Umbilical cord (tissue), 2 donors: ENCODE measurements around the gene RNF44. TPM values are rescaled to one million over a fixed set of nuclear protein-coding genes. Genes with fewer than 3 reads are reported as not detected.

Experiments
- DNase-seq: peaks from one replicate; pipeline ENCODE4 v3.0.0-alpha.2; 2015; ENCODE audit warnings: low spot score
- total RNA-seq: library from RNA; depleted of rRNA; stranded (reverse); fragments of >200 nt; gene quantifications from one replicate; pipeline ENCODE4 v1.2.3, GENCODE V29; 2014; ENCODE audit warnings: low replicate concordance; ENCODE audit not compliant: insufficient read depth

RNF44 gene
- total RNA-seq, 1 donor from 2014 or later, result 0.24 TPM

DNA sequence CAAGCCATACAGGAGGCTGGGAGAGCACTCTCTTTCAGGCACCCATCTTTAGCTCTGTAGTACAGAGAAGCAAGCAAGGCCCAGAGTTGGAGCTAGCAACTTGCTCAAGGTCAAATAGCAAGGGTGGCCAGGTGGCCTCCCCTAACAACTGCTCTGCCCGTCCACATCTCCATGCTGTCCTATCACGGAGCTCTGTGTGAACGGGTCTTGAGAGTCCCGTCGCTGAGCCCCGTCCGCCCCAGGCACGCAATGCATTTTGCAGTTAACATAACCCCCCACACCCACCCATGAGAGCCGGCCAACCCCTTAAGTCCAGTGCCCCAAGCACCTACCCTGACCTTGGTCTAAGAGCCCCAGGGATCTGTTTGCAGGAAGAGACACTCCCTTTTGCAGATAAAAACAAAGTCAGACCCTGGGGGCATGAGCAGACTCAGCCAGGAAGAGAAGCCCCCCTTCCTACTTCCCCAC is 1.5 kb downstream of the RNF44 start:
- DNase-seq, result no peak

DNA sequence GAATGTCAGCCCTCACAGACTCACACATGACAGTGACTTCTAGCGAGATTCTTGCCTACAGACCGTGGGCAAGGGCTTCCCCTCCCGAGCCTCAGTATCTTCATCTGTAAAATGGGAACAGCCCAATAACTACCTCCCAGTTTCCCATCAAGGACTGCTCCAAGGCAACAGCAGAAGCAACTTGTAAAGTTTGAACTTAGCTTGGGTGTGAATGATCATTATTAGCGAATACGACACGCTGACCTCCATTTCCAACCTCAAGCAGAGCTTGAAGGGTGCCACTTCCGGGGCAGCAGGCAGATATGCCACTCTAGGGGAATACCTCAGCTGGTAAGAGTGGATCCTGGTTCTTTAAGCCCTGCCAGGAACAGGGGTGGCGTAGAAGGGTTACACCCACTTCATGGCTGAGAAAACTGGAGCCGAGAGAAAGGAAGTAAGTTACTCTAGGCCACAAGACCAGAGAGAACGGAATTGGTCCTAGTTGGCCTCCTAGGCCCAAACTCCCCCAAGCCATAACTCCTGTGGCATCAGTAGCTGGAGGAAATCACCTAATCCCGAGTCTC is 2.0 kb downstream of the RNF44 start:
- DNase-seq, result peak; percentile 47

DNA sequence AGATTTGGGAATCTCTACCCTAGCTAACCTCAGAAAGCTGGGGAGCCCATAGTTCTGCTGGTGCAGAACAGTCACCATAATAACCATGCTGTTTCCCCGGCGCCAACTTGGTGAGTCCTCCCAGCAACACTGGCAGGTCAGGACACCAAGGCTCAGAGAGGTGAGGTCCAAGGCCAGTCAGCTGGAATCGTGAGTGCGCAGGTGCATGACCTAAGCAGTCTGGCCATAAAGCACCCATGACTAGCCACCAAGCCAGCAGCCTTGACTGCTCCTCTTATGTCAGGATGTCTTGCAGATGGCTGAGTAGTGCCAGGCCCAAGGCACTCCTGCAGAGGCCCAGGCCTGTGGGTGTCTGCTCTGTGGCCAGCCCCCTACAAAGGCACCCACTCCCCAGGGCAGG is 2.6 kb downstream of the RNF44 start:
- DNase-seq, result no peak

DNA sequence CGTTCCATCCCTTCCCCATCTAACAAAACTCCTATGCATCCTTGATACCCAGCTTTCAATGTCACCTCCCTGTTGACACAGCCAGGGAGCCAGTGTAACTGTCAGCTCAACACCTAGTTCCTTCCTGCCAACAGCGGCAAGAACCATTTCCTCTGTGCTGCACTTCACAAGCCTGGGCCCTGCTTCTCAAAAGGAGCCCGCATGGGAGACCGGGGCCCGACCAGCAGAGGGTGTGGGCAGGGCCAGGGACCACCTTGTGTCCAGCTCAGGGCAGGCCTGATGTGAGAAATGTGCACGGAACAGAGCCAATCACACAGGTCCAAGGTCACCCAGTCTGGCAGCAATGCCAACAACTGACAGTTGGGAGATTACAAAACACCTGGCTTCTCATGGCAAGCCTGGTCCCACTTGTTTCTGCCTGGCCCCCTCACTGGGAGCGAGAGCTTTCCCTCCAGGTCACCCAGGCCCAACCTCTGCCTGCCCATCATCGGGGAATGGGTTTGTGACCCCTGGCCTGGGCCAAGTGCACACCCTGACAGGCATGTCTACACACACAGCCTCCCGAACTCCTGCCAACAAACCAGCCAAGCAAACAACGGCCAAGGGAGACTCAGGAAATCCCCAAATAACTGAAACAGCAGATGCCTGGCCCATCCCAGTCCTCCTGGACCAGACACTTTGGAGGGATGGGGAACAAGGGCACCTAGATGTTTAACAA is 3.1 kb downstream of the RNF44 start:
- DNase-seq, result no peak

DNA sequence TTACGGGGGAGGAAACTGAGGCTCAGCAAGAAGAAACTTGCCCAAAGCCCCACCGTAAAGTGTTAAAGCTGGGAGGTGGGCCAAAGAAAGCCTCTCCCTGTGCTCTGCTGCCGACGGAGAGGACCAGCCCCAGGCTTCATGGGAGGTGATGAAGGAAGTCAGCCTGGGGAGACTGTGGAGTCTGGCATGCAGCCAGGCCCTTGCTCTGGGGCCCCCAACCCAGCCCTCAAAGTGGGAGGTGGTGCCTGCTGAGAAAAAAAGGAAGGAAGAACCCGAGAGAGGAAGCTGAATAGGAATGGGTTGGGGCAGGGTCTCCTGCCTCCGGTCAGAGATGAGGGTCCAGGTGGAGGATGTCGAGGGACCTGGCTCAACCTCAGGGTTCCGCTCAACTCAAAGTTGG is 3.8 kb downstream of the RNF44 start:
- peak; percentile 58 for DNase-seq

DNA sequence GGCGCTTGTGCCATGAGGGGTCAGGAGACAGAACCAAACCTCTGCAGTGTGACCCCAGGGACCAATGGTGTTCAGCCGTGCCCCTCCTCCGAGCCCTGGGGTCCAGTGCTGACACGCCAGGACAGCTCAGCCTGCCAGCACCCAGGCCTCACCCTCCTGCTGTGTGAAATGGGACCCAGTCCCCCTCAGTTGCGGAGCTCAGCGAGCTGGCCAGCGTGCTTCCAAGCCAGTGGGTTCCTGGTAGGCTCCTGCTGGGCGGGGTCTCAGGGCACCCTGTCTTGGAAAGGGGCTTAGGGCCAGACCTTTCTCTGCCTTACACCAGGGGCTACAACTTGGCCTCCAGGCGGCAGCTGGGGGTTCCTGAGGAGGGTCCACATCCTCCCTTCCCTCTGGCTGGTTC is 4.4 kb downstream of the RNF44 start:
- no peak for DNase-seq

DNA sequence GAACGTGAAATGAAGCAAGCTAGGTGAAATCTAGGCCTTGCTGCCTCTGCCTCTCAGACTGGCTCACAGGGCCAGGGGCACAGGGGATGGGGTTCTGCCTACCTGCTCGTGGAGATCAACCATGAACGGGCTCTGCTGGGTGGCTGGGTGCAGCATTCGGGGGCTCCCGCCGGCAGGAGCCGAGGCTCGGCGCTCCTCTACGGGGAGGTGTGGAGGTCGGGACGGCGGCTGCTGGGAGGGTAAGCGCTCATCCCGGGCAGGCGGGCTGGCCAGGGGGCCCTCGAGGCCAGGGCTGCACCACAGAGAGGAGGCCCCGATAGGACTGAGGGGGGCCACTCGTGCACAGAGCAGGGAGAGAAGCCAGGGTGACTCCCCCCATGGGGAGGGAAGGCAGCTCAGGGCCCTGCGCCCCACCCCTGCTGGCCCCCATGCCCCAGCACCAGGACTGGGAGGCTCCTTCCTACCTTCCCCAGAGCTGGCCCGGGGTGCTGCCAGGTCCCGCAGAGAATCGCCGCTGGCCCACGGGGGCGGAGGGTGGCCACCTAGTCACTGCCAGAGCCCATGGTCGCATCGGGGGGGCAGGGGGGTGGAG is 5.2 kb downstream of the RNF44 start:
- DNase-seq, result no peak

DNA sequence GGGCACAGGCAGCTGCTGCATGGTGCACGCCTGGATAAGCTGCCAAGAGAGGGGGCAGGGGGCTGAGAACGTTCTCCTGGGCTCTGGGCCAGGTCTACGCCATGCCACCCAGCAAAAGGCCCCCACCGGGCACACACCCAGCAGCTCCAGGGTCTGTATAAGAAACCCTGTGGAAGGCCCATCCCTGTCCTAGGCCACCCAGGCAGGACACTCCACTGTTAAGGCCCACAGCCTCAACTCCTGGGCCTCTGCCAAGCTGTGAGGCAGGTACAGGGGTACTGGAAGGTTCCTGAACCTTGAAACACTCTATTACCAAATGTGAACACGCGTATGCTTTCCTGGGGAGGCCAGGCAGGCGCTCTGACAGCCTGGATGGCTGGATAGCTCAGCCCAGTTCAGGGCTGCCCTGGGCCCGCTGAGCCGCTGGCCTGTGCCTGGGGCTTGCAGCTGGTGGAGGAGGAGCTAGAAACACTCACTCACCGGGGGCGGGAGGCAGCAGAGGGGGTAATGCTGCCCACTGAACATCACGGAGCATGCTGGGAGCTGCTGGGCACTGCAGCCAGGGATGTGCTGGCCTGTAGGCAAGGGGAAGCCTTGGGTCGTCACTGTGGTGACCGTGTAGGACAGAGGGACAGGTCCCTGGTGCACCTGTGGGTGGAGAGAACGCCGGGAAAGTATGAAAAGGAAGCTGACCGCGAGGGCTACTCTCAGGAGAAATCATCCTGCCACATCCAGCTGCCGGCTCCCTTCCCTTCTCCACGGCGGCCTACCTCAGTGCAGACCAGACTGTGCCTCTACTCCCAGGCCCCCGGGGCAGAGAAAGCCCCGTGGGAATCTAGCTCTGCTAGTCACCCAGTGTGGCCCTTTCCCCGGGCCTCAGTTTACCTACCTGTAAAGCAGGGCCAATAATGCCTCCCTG is 6.0 kb downstream of the RNF44 start:
- no peak for DNase-seq

DNA sequence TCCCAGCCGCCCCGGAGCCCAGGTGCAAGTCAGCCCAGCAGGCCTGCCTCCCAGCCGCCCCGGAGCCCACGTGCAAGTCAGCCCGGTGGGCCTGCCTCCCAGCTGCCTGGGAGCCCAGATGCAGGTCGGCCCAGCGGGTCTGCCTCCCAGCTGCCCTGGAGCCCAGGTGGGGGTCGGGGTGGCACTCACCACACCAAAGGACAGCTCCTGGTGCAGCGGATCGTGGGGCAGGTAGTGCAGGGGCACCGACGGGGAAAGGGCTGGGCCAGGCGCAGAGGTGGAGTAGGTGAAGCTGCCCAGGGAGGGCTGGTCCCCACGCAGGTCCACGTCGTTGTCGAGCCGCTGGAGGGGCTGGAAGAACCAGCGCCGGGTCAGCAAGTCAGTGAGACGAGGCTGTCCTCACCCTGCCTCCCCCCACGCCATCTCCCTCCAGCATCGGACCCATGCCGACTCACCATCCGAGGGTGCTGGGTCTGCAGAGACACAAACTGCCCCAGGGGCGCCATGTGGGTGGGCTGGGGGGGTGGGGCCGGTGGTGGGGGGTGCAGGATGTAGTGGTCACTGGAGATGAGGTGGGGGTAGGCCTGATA is 6.7 kb downstream of the RNF44 start:
- no peak for DNase-seq

DNA sequence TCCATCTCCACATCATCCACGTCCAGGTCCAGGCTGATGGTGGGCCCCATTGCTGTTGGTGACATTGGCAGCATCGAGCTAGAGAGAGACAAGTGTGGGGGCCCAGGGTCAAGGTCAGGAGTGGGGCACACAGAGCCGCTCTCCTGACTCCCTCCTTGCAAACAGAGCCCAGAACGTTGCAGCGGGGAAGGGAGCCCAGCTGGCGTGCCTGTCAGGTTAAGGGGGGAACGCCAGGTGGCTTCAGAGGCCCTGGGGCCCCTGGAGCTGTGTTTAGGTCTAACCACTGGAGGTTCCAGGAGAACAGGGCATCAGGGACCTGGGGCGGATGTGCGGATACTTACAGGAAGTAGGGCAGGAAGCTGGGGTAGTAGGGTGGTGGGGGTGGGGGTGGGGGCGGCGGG is 7.5 kb downstream of the RNF44 start:
- DNase-seq, result no peak

DNA sequence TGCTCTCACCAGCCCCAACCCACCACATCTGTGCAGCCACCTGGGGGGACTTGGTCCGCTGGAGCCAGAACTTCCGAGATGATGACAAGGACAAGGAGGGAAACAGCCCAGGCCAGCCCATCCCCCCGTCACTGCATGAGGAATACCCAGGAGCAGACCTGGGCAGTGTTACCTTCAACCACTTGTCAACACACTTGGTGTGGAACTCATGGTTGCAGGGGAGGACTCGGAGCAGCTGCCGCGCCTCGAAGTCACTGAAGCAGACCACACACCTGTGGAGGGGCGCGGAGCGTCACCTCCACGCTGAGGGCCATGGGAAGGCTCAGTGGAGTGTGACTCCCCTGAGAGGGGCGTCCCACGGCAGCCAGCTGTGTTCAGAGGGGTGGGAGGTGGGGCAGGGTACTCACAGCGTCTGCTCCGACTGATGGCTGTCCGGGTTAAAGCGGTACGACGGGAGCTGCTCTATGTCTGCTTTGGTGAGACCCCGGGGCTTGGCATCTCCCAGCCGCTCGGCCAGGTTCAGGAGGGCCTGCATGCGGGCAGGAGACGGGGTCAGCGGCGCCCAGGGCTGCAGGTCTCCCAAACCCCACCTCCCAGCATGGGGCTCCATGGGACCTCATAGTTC is 8.0 kb downstream of the RNF44 start:
- no peak for DNase-seq

DNA sequence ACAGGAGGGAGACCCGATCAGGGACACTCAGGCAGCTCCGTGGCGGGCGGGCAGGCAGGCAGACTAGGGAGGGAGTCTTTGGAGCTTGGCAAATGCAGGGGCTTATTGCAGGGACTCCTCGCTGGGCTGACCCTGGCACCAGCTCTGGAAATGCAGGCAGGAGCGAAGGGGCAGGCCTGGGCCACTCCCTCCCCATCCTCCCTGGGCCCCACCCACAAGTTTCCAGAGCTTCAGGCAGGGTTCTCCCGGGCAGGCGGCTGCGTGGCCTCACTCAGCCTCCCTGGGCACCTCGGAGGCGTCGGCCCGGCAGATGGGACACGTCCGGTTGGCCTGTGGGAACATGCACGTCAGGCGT is 8.5 kb downstream of the RNF44 start:
- DNase-seq, result no peak

DNA sequence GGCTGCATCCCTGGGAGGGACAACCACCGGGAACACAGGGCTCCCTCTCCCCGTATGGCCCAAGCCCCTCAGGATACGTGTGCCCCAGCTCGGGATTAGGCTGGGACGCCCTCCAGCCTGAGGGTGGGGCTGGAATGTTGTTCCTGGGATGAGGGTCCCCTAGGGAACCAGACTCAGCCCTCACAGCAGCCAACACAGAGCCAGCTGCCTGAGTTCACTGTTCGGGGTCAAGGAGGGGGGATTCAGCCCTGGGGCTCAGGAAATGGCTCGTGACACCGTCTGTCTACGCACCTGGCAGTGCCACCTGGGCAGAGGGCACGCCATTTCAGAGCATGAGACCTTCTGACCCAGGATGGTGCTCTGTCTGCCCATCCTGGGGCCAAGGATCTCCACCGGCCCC is 8.9 kb downstream of the RNF44 start:
- DNase-seq, result no peak

DNA sequence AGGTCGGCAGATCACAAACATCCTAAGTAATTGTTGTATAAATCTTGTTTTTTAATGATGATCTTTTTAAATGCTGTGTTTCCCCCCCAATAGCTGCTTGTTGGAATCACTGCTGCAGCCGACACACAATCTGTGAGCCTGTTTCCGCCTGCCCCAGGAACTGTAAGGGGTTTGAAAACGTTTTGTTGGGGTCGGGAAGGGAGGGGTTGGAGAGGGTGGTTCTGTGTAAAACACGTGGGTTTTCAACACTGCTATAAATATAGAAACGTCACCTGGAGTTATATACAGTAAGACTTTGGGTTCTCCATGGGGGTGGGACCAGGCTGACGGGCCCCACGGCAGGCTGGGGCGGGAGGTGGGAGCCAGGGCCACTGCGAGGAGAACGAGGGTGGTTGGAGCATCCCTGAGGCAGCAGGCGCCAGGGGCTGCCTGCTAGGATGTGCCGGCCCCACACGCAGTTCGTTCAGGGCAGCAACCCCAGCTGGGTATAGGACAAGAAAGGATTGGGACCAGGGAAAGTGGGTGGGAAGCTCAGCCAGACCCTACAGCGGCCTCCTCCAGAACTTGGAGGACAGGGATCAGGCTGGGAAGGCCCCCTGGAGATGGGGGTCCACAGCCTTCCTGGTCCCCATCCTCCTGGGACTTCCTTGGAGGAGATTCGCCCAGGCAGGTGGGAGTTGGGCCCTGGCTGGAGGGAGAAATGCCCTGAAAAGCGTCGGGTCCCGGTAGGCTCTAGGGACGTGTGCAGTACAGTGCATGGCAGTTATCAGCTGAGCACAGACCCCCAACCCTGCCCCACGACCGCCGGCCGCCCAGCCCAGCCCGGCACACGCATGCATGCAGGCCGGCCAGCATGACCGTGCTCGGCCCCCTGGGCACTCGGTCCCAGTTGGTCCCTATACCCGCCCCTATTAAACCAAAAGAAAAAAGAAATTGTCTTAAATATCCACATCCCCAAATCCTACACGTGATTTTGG is 9.7 kb downstream of the RNF44 start:
- DNase-seq, result no peak

DNA sequence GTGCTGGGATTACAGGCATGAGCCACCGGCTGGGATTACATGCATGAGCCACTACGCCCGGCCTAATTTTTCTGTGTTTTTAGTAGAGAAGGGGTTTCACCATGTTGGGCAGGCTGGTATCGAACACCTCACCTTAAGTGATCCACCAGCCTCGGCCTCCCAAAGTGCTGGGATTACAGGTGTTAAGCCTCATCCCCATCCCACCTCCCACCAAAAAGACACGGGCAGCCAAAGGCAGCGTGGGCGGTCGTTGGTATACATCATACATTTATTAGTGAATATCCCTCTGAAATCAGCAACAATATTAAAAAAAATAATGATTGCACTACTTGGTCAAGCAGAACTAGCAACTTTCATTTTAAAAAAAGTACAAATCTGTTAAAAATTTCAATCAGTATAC is 10.7 kb downstream of the RNF44 start:
- no peak for DNase-seq

DNA sequence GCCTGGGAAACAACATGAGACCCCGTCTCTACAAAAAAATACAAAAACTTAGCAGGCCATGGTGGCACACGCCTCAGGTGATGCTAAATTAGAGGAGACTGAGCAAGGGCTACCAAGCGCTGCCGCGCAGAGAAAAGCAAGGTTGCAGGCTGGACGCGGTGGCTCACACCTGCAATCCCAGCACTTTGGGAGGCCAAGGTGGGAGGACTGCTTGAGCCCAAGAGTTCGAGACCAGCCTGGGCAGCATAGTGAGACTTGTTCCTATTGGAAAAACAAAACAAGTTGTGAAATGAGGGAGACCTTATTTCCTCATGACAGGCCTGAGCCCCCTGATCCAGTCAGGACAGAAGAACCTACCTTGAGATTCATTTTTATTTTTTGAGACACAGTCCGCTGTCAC is 11.5 kb downstream of the RNF44 start:
- DNase-seq, result no peak

DNA sequence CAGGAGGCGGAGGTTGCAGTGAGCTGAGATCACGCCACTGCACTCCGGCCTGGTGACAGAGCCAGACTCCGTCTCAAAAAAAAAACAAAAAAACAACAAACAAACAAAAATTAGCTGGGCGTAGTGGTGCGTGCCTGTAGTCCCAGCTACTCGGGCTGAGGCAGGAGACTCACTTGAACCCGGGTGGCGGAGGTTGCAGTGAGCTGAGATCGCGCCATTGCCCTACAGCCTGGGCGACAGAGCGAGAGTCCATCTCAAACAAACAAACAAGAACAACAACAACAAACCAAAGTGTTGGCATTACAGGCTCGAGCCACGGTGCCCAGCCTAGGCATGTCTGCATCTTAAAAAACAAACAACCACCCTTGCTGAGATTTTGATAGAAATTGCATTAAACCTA is 12.2 kb downstream of the RNF44 start:
- no peak for DNase-seq

DNA sequence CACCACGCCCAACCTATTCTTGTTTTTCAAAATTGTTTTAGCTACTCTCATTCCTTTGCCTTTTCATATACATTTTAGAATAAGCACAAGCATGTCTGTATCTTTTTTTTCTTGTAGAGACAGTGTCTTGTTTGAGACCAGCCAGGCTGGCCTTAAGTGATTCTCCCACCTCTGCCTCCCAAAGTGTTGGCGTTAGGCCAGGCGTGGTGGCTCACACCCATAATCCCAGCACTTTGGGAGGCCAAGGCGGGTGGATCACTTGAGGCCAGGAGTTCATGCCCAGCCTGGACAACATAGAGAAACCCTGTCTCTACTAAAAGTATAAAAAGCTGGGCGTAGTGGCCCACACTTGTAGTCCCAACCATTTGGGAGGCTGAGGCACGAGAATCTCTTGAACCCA is 13.1 kb downstream of the RNF44 start:
- DNase-seq, result no peak

DNA sequence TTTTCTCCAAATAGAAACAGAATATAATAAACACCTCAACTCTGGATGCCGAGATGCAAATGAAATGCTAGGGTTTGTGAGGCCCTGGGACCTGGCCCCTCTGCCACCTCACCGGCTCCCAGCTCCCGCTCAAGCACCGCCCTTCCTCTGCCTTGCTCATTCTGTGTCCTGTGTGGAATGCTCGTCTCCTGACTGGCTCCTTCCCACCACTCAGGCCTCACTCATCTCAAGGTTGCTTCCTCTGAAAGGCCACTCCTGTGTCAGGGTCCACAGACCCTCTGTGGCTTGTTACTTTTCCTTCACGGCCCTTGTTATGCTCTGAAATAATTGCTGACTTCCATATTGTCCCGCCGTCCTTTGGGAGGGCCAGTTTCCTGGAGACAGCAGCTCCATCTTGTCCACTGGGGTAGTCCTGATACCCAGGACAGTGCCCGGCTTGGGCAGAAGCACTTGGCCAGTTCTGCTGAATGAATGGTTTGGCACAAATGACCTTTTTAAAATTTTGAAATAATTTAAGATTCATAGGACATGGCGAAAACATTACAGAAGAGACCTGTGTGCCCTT is 15.4 kb downstream of the RNF44 start:
- no peak for DNase-seq

DNA sequence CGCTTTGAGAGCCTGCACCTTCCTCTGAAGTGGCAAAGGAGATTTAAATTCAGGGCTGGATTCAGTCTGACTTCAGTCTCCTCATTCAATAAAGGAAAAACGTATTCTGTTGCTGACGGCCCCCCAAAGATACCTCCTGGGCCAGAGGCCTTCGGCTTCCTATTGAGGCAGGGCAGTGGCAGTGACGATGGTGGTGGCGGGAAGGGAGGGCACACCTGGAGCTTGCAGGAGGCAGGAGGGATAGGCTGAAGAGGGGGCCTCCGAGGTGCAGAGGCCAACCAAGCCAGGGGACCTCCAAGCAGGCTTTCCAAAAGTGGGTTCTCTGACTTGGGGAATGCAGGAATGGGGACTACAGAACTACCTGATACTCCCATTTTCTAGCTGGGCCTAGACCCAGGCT is 15.9 kb downstream of the RNF44 start:
- DNase-seq, result no peak
